ENCODE measurements around the gene EPS8L2.
A peak's percentile ranks its signal among the peaks of the same experiment; 100 is the strongest.
"Not testable (repeated sequence)": the region's sequence is repeated elsewhere in the genome, so short reads cannot be mapped to it uniquely, and the experiment has no call there.

The EPS8L2 gene

GRCh38 chr11:705646-706438 lies at the start of gene EPS8L2:
TSS of gene EPS8L2 (plus strand) at chr11:706231. CDS start at chr11:709408, 3,177 bp downstream.
- no peak for DNase-seq

GRCh38 chr11:656426-656825 lies 49.6 kb upstream of the EPS8L2 start:
- DNase-seq = no peak

- DNase-seq = no peak
Observed at GRCh38 chr11:656866-657265, 49.2 kb upstream of the EPS8L2 start.

- DNase-seq = no peak
Observed at GRCh38 chr11:657691-658126, 48.3 kb upstream of the EPS8L2 start.

- DNase-seq = no peak
Observed at GRCh38 chr11:659532-660085, 46.4 kb upstream of the EPS8L2 start.

GRCh38 chr11:660281-660680 lies 45.8 kb upstream of the EPS8L2 start:
- DNase-seq = no peak

GRCh38 chr11:660681-661444 lies 45.2 kb upstream of the EPS8L2 start:
- DNase-seq = no peak

GRCh38 chr11:662689-663274 lies 43.2 kb upstream of the EPS8L2 start:
- DNase-seq = peak; percentile 9

- DNase-seq = no peak
Observed at GRCh38 chr11:665062-665703, 40.8 kb upstream of the EPS8L2 start.

- DNase-seq = no peak
Observed at GRCh38 chr11:665704-666281, 40.2 kb upstream of the EPS8L2 start.

- no peak for DNase-seq
Observed at GRCh38 chr11:673866-674265, 32.2 kb upstream of the EPS8L2 start.

GRCh38 chr11:674406-674805 lies 31.6 kb upstream of the EPS8L2 start:
- DNase-seq = no peak

- no peak for DNase-seq
Observed at GRCh38 chr11:678297-678696, 27.7 kb upstream of the EPS8L2 start.

- no peak for DNase-seq
Observed at GRCh38 chr11:679271-680207, 26.5 kb upstream of the EPS8L2 start.

- DNase-seq = no peak
Observed at GRCh38 chr11:680476-680875, 25.6 kb upstream of the EPS8L2 start.

- DNase-seq = no peak
Observed at GRCh38 chr11:680970-681369, 25.1 kb upstream of the EPS8L2 start.

GRCh38 chr11:686451-687243 lies 19.4 kb upstream of the EPS8L2 start:
- DNase-seq = no peak

GRCh38 chr11:687751-688150 lies 18.3 kb upstream of the EPS8L2 start:
- no peak for DNase-seq

GRCh38 chr11:688681-689080 lies 17.4 kb upstream of the EPS8L2 start:
- no peak for DNase-seq

GRCh38 chr11:689625-690024 lies 16.4 kb upstream of the EPS8L2 start:
- no peak for DNase-seq

GRCh38 chr11:690244-690643 lies 15.8 kb upstream of the EPS8L2 start:
- not testable (repeated sequence) for DNase-seq
